Fibroblast of skin of back (primary cell): ENCODE data around the gene MS4A2. TPM values are rescaled to one million over a fixed set of nuclear protein-coding genes. Genes with fewer than 3 reads are reported as not detected.
"Not testable (repeated sequence)": the region's sequence is repeated elsewhere in the genome, so short reads cannot be mapped to it uniquely, and the experiment has no call there.

Source experiments
- DNase-seq: peaks from one replicate; pipeline ENCODE4 v3.0.0-alpha.2; 2013
- polyA plus RNA-seq, 2 experiments: library from polyadenylated mRNA; unstranded; fragments of 120-200 nt; gene quantifications; one replicate each; pipeline ENCODE4 v1.2.1, GENCODE V29; 2013; ENCODE audit not compliant: insufficient read length in 2 of 2

Gene MS4A2
- polyA plus RNA-seq (2013, experiment 1 of 2; ENCODE audit: insufficient read length) = not detected
- not detected for polyA plus RNA-seq (2013, experiment 2 of 2; ENCODE audit: insufficient read length)

- DNase-seq = no peak
Measured at GRCh38 chr11:60088364-60088763, at the start of gene MS4A2. TSS of gene MS4A2 (plus strand) at chr11:60088664. CDS start at chr11:60088766, 102 bp downstream.

DNA sequence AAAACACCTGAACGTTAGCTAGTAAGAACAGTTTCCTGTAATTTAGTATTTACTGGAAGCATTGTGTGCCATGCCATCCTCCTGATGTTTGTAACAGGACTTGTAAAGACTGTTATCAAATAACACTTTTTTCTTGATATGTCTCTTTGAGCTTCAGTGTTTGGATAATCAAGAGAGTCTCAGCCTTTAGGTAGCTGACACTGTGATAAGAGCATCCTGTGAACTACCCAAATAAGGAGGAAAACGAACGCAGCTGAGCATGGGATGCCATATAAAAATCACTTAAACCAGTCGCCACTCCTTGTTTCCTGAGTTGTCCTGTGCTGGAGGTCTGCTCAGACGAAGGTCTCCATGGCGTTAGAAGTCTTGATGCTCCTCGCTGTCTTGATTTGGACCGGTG lies 48.4 kb upstream of the MS4A2 start, which contains the start of gene OOSP2:
TSS of gene OOSP2 (plus strand) at position 301 of the 400 bp plus-strand sequence. CDS start at position 352, 51 bp downstream.
- no peak for DNase-seq

DNA sequence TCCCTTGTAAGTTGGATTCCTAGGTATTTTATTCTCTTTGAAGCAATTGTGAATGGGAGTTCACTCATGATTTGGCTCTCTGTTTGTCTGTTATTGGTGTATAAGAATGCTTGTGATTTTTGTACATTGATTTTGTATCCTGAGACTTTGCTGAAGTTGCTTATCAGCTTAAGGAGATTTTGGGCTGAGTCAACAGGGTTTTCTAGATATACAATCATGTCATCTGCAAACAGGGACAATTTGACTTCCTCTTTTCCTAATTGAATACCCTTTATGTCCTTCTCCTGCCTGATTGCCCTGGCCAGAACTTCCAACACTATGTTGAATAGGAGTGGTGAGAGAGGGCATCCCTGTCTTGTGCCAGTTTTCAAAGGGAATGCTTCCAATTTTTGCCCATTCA lies 38.0 kb upstream of the MS4A2 start:
- DNase-seq = not testable (repeated sequence)

DNA sequence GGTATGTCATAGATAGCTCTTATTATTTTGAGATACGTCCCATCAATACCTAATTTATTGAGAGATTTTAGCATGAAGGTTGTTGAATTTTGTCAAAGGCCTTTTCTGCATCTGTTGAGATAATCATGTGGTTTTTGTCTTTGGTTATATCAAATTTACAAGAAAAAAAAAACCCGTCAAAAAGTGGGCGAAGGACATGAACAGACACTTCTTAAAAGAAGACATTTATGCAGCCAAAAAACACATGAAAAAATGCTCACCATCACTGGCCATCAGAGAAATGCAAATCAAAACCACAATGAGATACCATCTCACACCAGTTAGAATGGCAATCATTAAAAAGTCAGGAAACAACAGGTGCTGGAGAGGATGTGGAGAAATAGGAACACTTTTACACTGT lies 37.6 kb upstream of the MS4A2 start:
- not testable (repeated sequence) for DNase-seq

DNA sequence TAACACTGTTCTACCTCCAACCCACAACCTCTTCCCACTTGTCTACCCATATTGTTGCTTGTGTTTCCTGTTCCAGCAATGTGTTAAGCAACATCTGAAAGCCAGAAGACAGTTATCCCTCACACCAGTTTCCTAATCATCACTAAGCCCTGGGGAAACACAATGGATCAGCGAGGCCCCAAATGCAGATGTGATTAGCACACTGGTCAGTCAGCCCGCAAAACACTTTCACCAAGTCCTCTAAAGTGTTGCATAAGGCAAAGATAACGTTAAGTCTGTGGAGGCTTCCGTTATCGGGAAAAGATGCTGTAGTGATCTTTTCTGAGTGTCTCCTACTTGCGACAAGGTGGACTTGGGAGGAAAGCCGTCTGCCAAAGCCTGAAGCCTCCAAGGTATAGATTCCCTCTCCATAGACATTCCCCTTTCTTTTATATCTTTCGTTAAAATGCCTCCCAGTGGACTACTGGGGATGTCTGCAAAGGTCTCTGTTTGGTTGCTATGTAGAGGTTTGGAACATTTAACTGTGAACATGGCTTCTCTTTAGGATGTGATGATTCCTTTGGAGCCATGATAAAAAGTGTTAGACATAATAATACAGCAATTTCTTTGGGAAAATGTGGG lies 32.0 kb upstream of the MS4A2 start, which contains the start of gene MS4A3:
TSS of gene MS4A3 (plus strand) at position 317 of the 621 bp plus-strand sequence. CDS start 4,496 bp downstream, outside the sequence.
- DNase-seq = no peak

DNA sequence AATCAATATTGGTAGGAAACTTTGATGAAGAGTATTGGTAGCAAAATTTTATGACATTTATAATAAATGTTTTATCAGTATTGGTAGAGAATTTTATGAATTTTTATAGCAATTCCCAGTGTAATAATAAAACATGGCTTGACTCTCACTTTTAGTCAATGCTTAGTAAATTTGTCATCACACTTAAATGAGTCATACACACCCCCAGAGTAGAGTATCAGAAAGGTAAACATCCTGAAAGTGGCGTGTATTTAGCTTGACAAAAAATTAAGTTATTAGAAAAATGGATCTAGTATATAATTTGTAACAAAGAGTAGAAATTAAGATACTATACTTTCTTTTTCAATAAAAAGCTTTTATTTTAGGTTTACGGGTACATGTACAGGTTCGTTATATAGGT lies 29.4 kb upstream of the MS4A2 start:
- no peak for DNase-seq

GRCh38 chr11:60059521-60060240 lies 28.8 kb upstream of the MS4A2 start:
- no peak for DNase-seq

DNA sequence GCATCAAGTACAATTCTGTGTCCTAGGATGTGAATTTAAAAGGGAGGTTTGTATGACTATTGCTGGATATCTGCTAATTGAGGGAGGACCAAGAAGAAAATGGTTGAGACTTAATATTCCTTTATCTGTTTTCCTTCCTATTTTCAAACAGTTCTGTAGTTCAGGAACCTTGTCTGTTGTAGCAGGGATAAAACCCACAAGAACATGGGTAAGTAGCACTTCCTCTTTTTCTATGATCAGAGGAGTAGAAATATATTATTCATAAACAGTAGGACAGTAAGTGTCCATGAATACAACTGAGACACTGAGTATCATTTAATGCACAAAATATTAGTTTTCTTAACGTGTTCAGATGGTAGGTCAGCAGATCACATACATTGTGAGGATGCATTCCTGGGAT lies 24.4 kb upstream of the MS4A2 start:
- DNase-seq = no peak

- DNase-seq = no peak
Measured at GRCh38 chr11:60065801-60066200, 22.7 kb upstream of the MS4A2 start.

GRCh38 chr11:60069450-60069849 lies 19.0 kb upstream of the MS4A2 start:
- DNase-seq = no peak

DNA sequence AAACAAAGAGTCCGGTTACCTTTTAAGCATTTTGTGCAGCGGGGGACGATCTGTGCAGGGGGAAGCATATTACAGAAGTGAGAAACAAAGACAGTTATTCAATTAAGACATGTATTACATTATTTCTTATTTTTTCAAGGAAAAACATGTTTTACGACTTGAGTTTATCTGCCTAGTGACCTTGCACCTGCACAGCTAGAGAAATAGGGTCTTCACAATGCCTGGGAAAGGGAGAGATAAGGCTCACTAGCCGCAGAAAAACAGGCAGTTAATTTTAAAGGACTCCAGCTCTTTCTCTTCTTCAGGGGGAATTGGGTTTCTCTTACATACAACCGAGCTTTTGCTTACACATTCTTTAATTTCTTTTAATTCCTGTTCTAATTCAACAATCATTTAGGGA lies 16.8 kb upstream of the MS4A2 start:
- not testable (repeated sequence) for DNase-seq

DNA sequence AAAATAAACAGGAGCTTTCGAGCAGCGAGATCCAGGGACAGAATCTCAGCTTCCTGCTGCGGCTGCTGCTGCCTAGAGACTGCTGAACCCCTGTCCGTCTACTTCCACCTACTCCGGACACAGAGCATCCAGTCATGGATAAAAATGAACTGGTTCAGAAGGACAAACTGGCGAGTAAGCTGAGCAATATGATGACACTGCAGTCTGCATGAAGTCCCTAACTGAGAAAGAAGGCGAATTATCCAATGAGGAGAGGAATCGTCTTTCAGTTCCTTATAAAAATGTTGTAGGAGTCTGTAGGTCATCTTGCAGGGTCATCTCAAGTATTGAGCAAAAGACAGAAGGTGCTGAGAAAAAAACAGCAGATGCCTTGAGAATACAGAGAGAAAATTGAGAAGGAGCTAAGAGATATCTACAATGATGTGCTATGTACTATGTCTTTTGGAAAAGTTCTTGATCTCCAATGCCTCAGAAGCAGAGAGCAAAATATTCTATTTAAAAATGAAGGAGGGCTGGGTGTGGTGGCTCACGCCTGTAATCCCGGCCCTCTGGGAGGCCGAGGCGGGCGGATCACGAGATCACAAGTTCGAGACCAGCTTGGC lies 11.1 kb upstream of the MS4A2 start:
- DNase-seq = no peak

DNA sequence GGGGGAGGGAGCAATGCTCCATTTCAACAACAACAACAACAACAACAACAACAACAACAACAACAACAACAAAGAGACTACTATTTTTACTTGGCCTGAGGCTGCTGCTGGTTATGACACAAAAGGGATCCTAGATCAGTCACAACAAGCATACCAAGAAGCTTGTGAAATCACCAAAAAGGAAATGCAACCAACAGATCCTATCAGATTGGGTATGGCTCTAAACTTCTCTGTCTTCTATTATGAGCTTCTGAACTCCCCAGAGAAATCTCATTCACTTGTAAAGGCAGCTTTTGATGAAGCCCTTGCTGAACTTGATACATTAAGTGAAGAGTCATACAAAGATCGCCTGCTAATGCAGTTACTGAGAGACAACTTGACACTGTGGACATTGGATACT lies 10.5 kb upstream of the MS4A2 start:
- DNase-seq = no peak

- DNase-seq = no peak
Measured at GRCh38 chr11:60078745-60079144, 9.7 kb upstream of the MS4A2 start.

DNA sequence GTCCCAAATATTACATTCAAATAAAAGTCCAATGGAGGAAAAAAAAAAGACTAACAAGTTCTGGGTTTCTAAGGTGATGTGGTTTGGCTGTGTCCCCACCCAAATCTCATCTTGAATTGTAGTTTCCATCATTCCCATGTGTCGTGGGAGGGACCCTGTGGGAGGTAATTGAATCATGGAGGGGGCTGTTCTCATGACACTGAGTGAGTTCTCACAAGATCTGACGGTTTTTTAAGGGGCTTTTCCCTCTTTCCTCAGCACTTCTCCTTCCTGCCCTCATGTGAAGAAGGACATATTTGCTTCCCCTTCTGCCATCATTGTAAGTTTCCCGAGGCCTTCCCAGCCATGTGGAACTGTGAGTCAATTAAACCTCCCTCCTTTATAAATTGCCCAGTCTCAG lies 7.9 kb upstream of the MS4A2 start:
- DNase-seq = no peak

DNA sequence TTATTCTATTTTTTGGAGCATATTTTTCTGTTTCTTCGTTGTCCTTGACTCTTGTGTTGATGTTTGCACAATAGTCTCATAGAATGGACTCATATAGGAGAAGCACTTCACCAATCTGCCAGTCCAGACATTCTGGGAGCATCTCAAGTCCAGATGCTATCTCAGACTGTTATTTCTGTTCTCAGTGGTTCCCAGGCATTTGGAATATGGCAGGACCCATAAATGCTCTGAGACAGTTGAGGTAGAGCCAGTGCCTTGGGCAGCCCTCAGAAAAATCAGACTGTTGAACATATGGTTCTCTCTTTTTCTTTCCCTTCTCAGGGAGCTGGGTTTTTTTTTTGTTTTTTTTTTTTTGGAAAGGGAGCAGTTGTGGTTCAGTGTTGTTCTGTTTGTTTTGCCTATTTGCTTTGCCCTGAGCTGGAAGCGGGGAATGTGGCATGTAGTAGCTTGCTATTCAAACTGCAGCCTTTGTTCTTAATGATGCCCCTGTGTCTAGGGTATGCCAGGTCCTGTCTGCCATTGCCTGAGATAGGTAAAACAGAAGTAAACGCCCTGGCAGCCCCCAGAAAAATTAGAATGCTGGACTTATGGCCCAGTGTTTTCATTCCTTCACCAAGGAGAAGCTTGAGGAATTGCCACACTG lies 3.7 kb upstream of the MS4A2 start:
- DNase-seq = no peak

DNA sequence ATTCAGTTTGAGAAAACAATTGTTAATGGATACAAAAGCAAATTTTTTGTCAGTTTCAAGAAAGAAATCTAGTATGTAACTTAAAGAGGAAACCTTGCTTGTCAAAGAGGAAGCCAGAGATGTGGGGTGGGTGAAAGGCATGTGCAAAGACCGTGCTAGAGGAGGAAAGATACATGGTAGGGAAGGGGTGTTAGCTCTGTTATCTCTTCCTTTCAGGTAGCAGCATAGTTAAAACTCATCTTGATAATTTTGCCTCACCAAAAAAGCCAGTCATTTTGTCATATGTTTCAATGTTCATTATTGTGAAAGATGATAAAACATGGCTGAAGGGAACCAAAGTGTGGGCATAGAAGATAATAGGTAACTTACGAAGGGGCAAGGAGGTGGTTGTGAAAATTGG lies 2.6 kb upstream of the MS4A2 start:
- no peak for DNase-seq

- DNase-seq = no peak
Measured at GRCh38 chr11:60087239-60087638, 1.2 kb upstream of the MS4A2 start.

DNA sequence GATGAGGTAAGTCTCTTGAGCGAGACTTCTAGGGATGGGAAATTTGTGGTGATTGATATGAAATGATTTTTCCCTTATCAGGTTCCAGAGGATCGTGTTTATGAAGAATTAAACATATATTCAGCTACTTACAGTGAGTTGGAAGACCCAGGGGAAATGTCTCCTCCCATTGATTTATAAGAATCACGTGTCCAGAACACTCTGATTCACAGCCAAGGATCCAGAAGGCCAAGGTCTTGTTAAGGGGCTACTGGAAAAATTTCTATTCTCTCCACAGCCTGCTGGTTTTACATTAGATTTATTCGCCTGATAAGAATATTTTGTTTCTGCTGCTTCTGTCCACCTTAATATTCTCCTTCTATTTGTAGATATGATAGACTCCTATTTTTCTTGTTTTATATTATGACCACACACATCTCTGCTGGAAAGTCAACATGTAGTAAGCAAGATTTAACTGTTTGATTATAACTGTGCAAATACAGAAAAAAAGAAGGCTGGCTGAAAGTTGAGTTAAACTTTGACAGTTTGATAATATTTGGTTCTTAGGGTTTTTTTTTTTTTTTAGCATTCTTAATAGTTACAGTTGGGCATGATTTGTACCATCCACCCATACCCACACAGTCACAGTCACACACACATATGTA lies 7.1 kb downstream of the MS4A2 start:
- no peak for DNase-seq

- no peak for DNase-seq
Measured at GRCh38 chr11:60097189-60097588, 8.7 kb downstream of the MS4A2 start.

DNA sequence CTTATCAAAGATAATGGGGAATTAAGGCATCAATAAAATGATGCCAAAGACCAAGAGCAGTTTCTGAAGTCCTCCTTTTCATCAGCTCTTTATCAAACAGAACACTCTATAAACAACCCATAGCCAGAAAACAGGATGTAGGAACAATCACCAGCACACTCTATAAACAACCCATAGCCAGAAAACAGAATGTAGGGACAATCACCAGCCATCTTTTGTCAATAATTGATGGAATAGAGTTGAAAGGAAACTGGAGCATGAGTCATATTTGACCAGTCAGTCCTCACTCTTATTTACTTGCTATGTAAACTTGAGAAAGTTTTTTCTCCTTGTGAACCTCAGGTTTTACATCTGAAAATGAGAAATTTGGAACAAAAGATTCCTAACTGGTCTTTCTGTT lies 10.0 kb downstream of the MS4A2 start:
- DNase-seq = no peak

DNA sequence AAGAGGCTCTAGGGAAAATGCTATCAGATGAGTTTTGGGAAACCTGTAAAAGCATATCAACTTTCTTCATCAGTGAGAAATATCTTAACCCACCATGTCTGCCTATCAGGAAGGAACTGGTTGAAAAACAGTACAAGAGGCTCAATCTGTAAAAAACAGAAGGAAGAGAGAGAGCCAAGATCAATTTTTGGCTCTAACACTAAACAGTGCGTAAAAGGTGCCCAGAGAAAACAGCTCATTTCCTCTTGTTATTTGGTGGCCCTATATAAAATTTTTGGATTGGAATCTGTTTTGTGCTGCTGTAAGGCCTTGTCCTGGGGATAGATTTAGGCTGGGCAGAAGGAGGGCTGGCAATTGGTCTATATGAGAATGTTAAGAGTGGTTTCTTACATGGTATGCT lies 12.1 kb downstream of the MS4A2 start:
- no peak for DNase-seq

DNA sequence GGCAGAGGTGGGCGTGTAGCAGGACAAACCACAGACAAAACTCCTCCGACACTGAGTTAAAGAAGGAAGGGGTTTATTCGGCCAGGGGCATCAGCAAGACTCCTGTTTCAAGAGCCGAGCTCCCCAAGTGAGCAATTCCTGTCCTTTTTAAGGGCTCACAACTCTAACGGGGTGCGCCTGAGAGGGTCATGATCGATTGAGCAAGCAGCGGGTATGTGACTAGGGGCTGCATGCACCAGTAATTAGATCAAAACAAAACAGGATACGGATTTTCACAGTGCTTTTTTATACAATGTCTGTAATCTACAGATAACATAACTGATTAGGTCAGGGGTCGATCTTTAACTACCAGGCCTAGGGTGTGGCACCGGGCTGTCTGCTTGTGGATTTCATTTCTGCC lies 12.9 kb downstream of the MS4A2 start:
- not testable (repeated sequence) for DNase-seq
